ENCODE data around the gene BTBD8. TPM values are rescaled to one million over a fixed set of nuclear protein-coding genes. Genes with fewer than 3 reads are reported as not detected.
"Not testable (repeated sequence)": the region's sequence is repeated elsewhere in the genome, so short reads cannot be mapped to it uniquely, and the experiment has no call there.

Gene BTBD8
- total RNA-seq, 4 donors from 2014 or later, result 1.3 to 5.0 (median 2.8) TPM

DNA sequence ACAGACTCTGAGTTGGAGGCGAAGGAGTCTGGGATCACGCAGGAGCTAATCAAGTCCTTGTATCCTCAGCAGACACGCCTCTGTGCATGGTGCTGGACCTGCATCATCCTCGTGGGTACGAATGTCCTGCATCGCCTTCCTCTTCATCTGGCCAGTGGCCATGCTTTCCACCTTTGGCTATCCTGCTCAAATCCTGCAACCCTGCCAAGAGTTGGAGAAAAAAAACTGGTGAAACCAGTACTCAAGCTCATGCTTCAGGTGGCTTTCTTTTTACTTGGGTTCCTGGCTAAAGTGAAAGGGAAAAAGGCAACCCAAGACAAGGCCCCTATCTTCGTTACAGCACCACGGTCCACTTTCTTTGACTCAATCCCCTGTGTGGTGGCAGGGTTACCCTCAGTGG lies 13.8 kb upstream of the BTBD8 start:
- no peak overlapping the region for H3K4me3 ChIP-seq (ENCODE audit: low read depth, poor library complexity, severe bottlenecking)
- intact Hi-C loops (cut with DNase I; ENCODE audit: low total_unique reads), result no loop called here
- 79 to 86% methylated on average over 8 of the region's 8 CpGs for WGBS, 2 donors
- no peak for DNase-seq (ENCODE audit: low spot score in 2 of 2)
- no peak for TF ChIP-seq POLR2A (IDR thresholded peaks at IDR 0.05)
- TF ChIP-seq, protein P1, sequence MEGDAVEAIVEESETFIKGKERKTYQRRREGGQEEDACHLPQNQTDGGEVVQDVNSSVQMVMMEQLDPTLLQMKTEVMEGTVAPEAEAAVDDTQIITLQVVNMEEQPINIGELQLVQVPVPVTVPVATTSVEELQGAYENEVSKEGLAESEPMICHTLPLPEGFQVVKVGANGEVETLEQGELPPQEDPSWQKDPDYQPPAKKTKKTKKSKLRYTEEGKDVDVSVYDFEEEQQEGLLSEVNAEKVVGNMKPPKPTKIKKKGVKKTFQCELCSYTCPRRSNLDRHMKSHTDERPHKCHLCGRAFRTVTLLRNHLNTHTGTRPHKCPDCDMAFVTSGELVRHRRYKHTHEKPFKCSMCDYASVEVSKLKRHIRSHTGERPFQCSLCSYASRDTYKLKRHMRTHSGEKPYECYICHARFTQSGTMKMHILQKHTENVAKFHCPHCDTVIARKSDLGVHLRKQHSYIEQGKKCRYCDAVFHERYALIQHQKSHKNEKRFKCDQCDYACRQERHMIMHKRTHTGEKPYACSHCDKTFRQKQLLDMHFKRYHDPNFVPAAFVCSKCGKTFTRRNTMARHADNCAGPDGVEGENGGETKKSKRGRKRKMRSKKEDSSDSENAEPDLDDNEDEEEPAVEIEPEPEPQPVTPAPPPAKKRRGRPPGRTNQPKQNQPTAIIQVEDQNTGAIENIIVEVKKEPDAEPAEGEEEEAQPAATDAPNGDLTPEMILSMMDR (IDR thresholded peaks at IDR 0.05), result no peak

DNA sequence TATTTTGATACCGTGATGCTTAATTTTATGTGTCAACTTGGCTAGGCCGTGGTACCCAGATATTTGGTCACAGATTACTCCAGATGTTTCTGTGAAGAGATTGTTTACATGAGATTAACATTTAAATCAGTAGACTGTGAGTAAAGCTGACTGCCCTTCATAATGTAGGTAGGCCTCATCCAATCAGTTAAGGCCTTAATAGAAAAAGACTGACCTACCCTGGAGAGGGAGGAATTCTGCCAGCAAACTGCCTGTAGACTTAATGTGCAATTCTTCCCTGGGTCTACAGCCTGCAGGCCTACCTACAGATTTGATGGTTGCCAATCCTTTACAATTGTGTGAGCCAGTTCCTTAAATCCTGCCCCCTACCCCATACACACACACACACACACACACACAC lies 9.3 kb upstream of the BTBD8 start:
- WGBS, 2 donors, result 69 to 74% methylated on average over 2 of the region's 2 CpGs
- intact Hi-C loops (cut with DNase I; ENCODE audit: low total_unique reads), result no loop called here
- TF ChIP-seq, protein P1 (IDR thresholded peaks at IDR 0.05), result no peak
- no peak for TF ChIP-seq POLR2A (IDR thresholded peaks at IDR 0.05)
- DNase-seq (ENCODE audit: low spot score in 2 of 2), result no peak
- no peak overlapping the region for H3K4me3 ChIP-seq (ENCODE audit: low read depth, poor library complexity, severe bottlenecking)

DNA sequence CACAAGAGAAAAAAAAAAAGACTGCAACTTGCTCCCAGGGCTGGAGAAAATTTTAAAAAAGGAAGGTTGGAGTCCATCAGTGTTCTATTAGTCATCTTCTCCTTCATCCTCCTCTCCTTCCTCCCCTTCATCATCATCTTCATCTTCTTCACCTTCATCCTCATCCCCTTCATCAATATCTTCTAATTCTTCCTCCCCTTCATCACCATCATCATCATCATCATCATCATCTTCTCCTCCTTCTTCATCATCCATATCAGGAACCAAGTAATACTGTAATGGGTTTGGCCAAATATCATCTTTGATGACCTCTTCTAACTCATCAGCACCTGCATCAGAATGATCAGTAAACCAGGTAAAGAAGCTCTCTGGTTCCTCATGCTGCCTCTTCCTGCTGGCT lies 5.7 kb upstream of the BTBD8 start:
- H3K4me3 ChIP-seq (ENCODE audit: low read depth, poor library complexity, severe bottlenecking); intact Hi-C loops (cut with DNase I; ENCODE audit: low total_unique reads); DNase-seq (ENCODE audit: low spot score in 2 of 2): not testable (repeated sequence)

DNA sequence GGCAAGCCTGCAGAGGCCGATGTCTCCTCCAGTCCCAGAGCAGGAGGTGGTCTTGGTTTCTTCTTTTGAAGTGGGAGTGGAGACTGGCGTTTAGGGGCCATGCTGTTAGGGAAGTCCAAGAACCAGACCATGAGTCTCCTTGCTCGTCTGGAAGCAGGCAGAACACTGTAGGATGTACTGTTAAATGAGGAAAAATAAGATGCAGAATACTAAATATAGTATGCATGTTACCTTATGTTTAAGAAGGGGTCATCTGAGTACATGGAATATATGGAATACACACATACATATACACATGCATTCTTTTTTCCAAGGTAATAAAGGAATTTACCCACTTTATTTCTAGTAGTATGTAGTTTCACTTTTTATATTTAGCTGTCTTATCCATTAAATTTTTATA lies 4.8 kb upstream of the BTBD8 start, which contains the start of gene SETSIP:
SETSIP (minus strand) TSS at position 101 of the 400 bp plus-strand sequence; CDS start at position 101, 0 bp downstream.
- TF ChIP-seq POLR2A (IDR thresholded peaks at IDR 0.05), result no peak
- TF ChIP-seq, protein P1 (IDR thresholded peaks at IDR 0.05), result no peak
- DNase-seq (ENCODE audit: low spot score in 2 of 2), result no peak
- no peak within 1 kb of the TSS for H3K4me3 ChIP-seq (ENCODE audit: low read depth, poor library complexity, severe bottlenecking)
- intact Hi-C loops (cut with DNase I; ENCODE audit: low total_unique reads), result no loop called here
- WGBS, 2 donors, result 75 to 79% methylated on average over 3 of the region's 3 CpGs

DNA sequence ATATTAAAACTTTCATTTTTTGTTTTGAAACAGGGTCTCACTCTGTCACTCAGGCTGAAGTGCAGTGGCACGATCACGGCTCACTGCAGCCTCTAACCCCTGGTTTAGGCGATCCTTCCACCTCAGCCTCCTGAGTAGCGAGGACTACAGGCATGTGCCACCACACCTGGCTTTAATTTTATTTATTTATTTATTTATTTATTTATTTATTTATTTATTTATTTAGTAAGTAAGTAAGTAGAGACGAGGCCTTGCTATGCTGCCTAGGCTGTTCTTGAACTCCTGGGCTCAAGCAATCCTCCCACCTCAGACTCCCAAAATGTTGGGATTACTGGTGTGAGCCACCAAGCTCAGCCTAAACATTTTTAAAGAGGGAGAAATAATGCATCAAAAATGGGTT lies 3.8 kb upstream of the BTBD8 start:
- intact Hi-C loops (cut with DNase I; ENCODE audit: low total_unique reads), result no loop called here
- WGBS, 2 donors, result 94 to 96% methylated on average over 5 of the region's 5 CpGs
- TF ChIP-seq POLR2A (IDR thresholded peaks at IDR 0.05), result no peak
- TF ChIP-seq, protein P1 (IDR thresholded peaks at IDR 0.05), result no peak
- H3K4me3 ChIP-seq (ENCODE audit: low read depth, poor library complexity, severe bottlenecking), result no peak overlapping the region
- no peak for DNase-seq (ENCODE audit: low spot score in 2 of 2)

DNA sequence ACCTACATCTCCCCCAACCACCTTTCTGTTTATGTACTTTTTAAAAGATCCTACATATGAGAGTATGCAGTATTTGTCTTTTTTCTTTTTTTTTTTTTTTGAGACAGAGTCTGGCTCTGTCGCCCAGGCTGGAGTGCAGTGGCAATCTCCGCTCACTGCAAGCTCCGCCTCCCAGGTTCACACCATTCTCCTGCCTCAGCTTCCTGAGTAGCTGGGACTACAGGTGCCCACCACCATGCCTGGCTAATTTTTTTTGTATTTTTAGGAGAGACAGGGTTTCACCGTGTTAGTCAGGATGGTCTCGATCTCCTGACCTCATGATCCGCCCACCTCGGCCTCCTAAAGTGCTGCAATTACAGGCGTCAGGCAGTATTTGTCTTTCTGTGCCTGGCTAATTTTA lies 2.1 kb upstream of the BTBD8 start:
- DNase-seq (ENCODE audit: low spot score in 2 of 2); intact Hi-C loops (cut with DNase I; ENCODE audit: low total_unique reads); H3K4me3 ChIP-seq (ENCODE audit: low read depth, poor library complexity, severe bottlenecking): not testable (repeated sequence)
- WGBS, 2 donors, result 96% methylated on average over 8 of the region's 8 CpGs

DNA sequence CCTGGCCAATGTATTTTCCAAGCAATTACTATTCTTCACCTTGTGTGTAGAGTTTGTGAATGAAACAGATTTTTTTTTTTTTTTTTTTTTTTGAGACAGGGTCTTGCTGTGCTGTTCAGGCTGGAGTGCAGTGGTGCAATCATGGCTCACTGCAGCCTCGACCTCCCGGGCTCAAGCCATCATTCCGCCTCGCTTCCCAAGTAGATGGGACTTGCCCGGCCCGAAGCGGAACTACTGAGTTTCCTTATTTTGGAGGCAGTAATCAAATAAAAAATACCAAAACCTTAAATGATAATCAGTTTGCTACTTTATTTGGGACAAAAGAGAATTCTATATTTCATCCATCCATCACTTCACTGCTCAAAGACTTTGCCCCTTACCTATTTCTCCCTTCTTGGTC lies 704 bp upstream of the BTBD8 start:
- no peak overlapping the region for H3K4me3 ChIP-seq (ENCODE audit: low read depth, poor library complexity, severe bottlenecking)
- intact Hi-C loops (cut with DNase I; ENCODE audit: low total_unique reads), result no loop called here
- no peak for TF ChIP-seq POLR2A (IDR thresholded peaks at IDR 0.05)
- TF ChIP-seq, protein P1 (IDR thresholded peaks at IDR 0.05), result no peak
- 88 to 92% methylated on average over 7 of the region's 7 CpGs for WGBS, 2 donors
- DNase-seq (ENCODE audit: low spot score in 2 of 2), result no peak
